Neural progenitor cell (in vitro differentiated cells): Measurements from ENCODE around the gene DISP1.

Experiments
- CTCF ChIP-seq: fragments of 200-600 bp; sonication (generic); IDR thresholded peaks from 2 replicates; pipeline ENCODE4 v1.5.1; 2017; ENCODE audit warnings: antibody characterized with exemption, mild to moderate bottlenecking
- EZH2 ChIP-seq: fragments of 200-600 bp; sonication (generic); IDR thresholded peaks from 2 replicates; pipeline ENCODE4 v1.6.1; 2017; ENCODE audit warnings: antibody characterized with exemption, mild to moderate bottlenecking, moderate library complexity

GRCh38 chr1:222767152-222767571 is 47.7 kb upstream of the DISP1 start:
- TF ChIP-seq CTCF (no peak), EZH2 (no peak)
